ENCODE results near the gene SORCS2.

The SORCS2 gene

DNA sequence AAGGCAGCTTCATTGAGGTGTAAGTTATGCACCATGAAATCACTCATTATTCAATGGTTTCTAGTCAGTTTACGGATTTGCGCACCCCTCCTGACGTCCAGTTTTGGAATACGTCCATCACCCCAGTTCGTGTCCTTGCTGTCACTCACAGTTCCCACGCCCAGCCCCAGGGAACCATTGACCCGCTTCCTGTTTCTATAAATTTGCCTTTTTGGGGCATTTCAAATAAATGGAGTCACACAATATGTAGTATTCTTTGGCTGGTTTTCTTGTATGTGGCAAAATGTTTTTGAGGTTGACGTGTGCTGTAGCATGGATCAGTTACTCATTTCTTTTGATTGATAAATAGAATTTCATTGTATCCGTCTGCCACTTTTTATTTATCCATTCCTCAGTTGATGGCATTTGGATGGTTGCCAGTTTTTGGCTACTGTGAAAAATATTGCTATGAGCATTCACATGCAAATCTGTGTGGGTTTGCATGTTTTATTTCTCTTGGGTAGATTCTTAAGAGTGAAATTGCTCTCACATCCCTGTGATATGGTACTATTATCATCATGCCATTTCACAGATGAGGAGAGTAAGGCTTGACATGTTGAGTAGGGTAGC lies 18.4 kb upstream of the SORCS2 start (continued):
- TF ChIP-seq PRDM10 (tag by site-specific recombination; IDR thresholded peaks at IDR 0.05) (no peak), SCRT2 (tag by site-specific recombination; IDR thresholded peaks at IDR 0.05) (no peak), KLF16 (tag by site-specific recombination; IDR thresholded peaks at IDR 0.05) (no peak), ZNF585B (tag by site-specific recombination; IDR thresholded peaks at IDR 0.05) (no peak)

GRCh38 chr4:7179158-7179557 lies 13.2 kb upstream of the SORCS2 start:
- H3K27ac ChIP-seq (ENCODE audit: extremely low read depth, low read depth, low read length), result no peak overlapping the region
- no peaks in the 10 kb centered on the region for H3K9me3 ChIP-seq (ENCODE audit: control insufficient read depth, insufficient read depth, low read depth, low read length)
- TF ChIP-seq, protein P1, sequence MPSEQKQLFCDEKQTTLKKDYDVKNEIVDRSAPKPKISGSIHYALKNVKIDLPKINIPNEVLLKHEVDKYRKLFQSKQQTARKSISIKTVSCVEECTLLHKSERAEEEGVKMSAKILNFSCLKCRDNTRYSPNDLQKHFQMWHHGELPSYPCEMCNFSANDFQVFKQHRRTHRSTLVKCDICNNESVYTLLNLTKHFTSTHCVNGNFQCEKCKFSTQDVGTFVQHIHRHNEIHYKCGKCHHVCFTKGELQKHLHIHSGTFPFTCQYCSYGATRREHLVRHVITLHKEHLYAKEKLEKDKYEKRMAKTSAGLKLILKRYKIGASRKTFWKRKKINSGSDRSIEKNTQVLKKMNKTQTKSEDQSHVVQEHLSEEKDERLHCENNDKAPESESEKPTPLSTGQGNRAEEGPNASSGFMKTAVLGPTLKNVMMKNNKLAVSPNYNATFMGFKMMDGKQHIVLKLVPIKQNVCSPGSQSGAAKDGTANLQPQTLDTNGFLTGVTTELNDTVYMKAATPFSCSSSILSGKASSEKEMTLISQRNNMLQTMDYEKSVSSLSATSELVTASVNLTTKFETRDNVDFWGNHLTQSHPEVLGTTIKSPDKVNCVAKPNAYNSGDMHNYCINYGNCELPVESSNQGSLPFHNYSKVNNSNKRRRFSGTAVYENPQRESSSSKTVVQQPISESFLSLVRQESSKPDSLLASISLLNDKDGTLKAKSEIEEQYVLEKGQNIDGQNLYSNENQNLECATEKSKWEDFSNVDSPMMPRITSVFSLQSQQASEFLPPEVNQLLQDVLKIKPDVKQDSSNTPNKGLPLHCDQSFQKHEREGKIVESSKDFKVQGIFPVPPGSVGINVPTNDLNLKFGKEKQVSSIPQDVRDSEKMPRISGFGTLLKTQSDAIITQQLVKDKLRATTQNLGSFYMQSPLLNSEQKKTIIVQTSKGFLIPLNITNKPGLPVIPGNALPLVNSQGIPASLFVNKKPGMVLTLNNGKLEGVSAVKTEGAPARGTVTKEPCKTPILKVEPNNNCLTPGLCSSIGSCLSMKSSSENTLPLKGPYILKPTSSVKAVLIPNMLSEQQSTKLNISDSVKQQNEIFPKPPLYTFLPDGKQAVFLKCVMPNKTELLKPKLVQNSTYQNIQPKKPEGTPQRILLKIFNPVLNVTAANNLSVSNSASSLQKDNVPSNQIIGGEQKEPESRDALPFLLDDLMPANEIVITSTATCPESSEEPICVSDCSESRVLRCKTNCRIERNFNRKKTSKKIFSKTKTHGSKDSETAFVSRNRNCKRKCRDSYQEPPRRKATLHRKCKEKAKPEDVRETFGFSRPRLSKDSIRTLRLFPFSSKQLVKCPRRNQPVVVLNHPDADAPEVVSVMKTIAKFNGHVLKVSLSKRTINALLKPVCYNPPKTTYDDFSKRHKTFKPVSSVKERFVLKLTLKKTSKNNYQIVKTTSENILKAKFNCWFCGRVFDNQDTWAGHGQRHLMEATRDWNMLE (tag by site-specific recombination; conservative IDR thresholded peaks at IDR 0.05; ENCODE audit: low read depth), result no peak
- TF ChIP-seq ZNF350 (tag by site-specific recombination; IDR thresholded peaks at IDR 0.05), result no peak
- TF ChIP-seq ZNF148 (tag by site-specific recombination; IDR thresholded peaks at IDR 0.05; ENCODE audit: borderline replicate concordance), result no peak
- no peak for TF ChIP-seq ZBTB17 (tag by site-specific recombination; IDR thresholded peaks at IDR 0.05)
- no peak for TF ChIP-seq ZNF670 (tag by site-specific recombination; IDR thresholded peaks at IDR 0.05; ENCODE audit: low read depth)
- TF ChIP-seq MEIS1 (CRISPR knock-in tag; IDR thresholded peaks at IDR 0.05; ENCODE audit: borderline replicate concordance), result no peak
- no peak for TF ChIP-seq PRDM4 (tag by site-specific recombination; IDR thresholded peaks at IDR 0.05)
- no peak for TF ChIP-seq PBX3 (CRISPR knock-in tag; IDR thresholded peaks at IDR 0.05)
- no peak for TF ChIP-seq ZNF677 (tag by site-specific recombination; IDR thresholded peaks at IDR 0.05)
- no peak for TF ChIP-seq ZSCAN23 (tag by site-specific recombination; IDR thresholded peaks at IDR 0.05)
- TF ChIP-seq ZNF660 (tag by site-specific recombination; IDR thresholded peaks at IDR 0.05), result no peak
- TF ChIP-seq GLIS2 (tag by site-specific recombination; IDR thresholded peaks at IDR 0.05), result no peak
- TF ChIP-seq ZNF324 (tag by site-specific recombination; IDR thresholded peaks at IDR 0.05), result no peak
- TF ChIP-seq ZBTB7A (tag by site-specific recombination; IDR thresholded peaks at IDR 0.05; ENCODE audit: low read depth), result no peak
- no peak for TF ChIP-seq ZFHX2 (tag by site-specific recombination; conservative IDR thresholded peaks at IDR 0.05)
- ChIA-PET POLR2A (no interaction called here), CTCF (no interaction called here)
- H3K4me1 ChIP-seq (ENCODE audit: control insufficient read depth, insufficient read depth, low read length), result no peaks in the 10 kb centered on the region
- H3K36me3 ChIP-seq (ENCODE audit: control insufficient read depth in 2 of 2, insufficient read depth in 1 of 2, low read length in 2 of 2), result no peaks in the 10 kb centered on the region
- H3K4me3 ChIP-seq (ENCODE audit: low read depth, low read length), result no peak overlapping the region

Data from HEK293 (cell line).